H9 (cell line): ENCODE measurements around the gene MBD5. TPM values are rescaled to one million over a fixed set of nuclear protein-coding genes. Genes with fewer than 3 reads are reported as not detected.

Source experiments
- DNase-seq: peaks from one replicate; pipeline ENCODE4 v3.0.0-alpha.2; 2017
- H2AFZ ChIP-seq: one replicate; pipeline ENCODE4 v1.6.1; 2013; ENCODE audit warnings: mild to moderate bottlenecking, low read length, control low read depth, moderate library complexity
- H2AK5ac ChIP-seq: 2 replicates; pipeline ENCODE4 v1.6.1; 2013; ENCODE audit warnings: low read length, control low read depth, mixed read lengths; ENCODE audit not compliant: insufficient read length
- H2BK120ac ChIP-seq: one replicate; pipeline ENCODE4 v1.6.1; 2013; ENCODE audit warnings: low read depth, mild to moderate bottlenecking, low read length, control low read depth, inconsistent platforms; ENCODE audit not compliant: poor library complexity, severe bottlenecking
- H2BK12ac ChIP-seq: 2 replicates; pipeline ENCODE4 v1.6.1; 2013; ENCODE audit warnings: low read length, control low read depth, mixed read lengths, low read depth; ENCODE audit not compliant: insufficient read length
- H2BK15ac ChIP-seq: 2 replicates; pipeline ENCODE4 v1.6.1; 2013; ENCODE audit warnings: low read depth, low read length, control low read depth
- H2BK20ac ChIP-seq: one replicate; pipeline ENCODE4 v1.6.1; 2013; ENCODE audit warnings: low read depth, mild to moderate bottlenecking, low read length, control low read depth, inconsistent platforms; ENCODE audit not compliant: poor library complexity, severe bottlenecking
- H2BK5ac ChIP-seq: 2 replicates; pipeline ENCODE4 v1.6.1; 2013; ENCODE audit warnings: low read length, control low read depth, mixed read lengths; ENCODE audit not compliant: insufficient read length
- H3K14ac ChIP-seq: 2 replicates; pipeline ENCODE4 v1.6.1; 2013; ENCODE audit warnings: low read length, control low read depth; ENCODE audit not compliant: insufficient read depth
- H3K18ac ChIP-seq: 2 replicates; pipeline ENCODE4 v1.6.1; 2013; ENCODE audit warnings: low read depth, mild to moderate bottlenecking, mixed read lengths, low read length, control low read depth; ENCODE audit not compliant: insufficient read length
- H3K23ac ChIP-seq: 2 replicates; pipeline ENCODE4 v1.6.1; 2013; ENCODE audit warnings: low read length, control low read depth, mixed read lengths, low read depth; ENCODE audit not compliant: insufficient read length
- H3K23me2 ChIP-seq: 2 replicates; pipeline ENCODE4 v1.6.1; 2013; ENCODE audit warnings: low read depth, mild to moderate bottlenecking, mixed read lengths, low read length, control low read depth; ENCODE audit not compliant: insufficient read length, poor library complexity, severe bottlenecking
- H3K27ac ChIP-seq: 2 replicates; pipeline ENCODE4 v1.5.1; 2013; ENCODE audit warnings: low read length, control low read depth, mixed read lengths, low read depth; ENCODE audit not compliant: insufficient read length
- H3K27me3 ChIP-seq: 2 replicates; pipeline ENCODE4 v1.6.1; 2013; ENCODE audit warnings: low read length, control low read depth, inconsistent platforms; ENCODE audit not compliant: insufficient read depth
- H3K4ac ChIP-seq: 2 replicates; pipeline ENCODE4 v1.6.1; 2013; ENCODE audit warnings: low read depth, mild to moderate bottlenecking, control low read depth, inconsistent platforms, low read length, moderate library complexity
- H3K4me1 ChIP-seq: 2 replicates; pipeline ENCODE4 v1.6.1; 2013; ENCODE audit warnings: low read length, control low read depth, inconsistent platforms; ENCODE audit not compliant: insufficient read depth
- H3K4me2 ChIP-seq: 2 replicates; pipeline ENCODE4 v1.6.1; 2013; ENCODE audit warnings: low read length, control low read depth, mixed read lengths; ENCODE audit not compliant: insufficient read length, insufficient read depth
- H3K56ac ChIP-seq: 2 replicates; pipeline ENCODE4 v1.6.1; 2013; ENCODE audit warnings: low read depth, mild to moderate bottlenecking, mixed read lengths, low read length, control low read depth; ENCODE audit not compliant: insufficient read length
- H3K79me1 ChIP-seq: 2 replicates; pipeline ENCODE4 v1.6.1; 2013; ENCODE audit warnings: low read depth, mild to moderate bottlenecking, moderate library complexity, low read length, control low read depth, inconsistent platforms; ENCODE audit not compliant: insufficient read depth, poor library complexity, severe bottlenecking
- H3K79me2 ChIP-seq: 2 replicates; pipeline ENCODE4 v1.6.1; 2013; ENCODE audit warnings: low read length, control low read depth, inconsistent platforms; ENCODE audit not compliant: insufficient read depth
- H3K9ac ChIP-seq: 2 replicates; pipeline ENCODE4 v1.6.1; 2013; ENCODE audit warnings: low read length, control low read depth, mixed read lengths; ENCODE audit not compliant: insufficient read length; ENCODE audit errors: extremely low read depth
- H3K9me3 ChIP-seq: one replicate; pipeline ENCODE4 v1.6.1; 2013; ENCODE audit warnings: low read depth, low read length, inconsistent platforms; ENCODE audit not compliant: control insufficient read depth
- H3T11ph ChIP-seq: one replicate; pipeline ENCODE4 v1.6.1; 2013; ENCODE audit warnings: mild to moderate bottlenecking, low read length, control low read depth, inconsistent platforms
- H4K20me1 ChIP-seq: one replicate; pipeline ENCODE4 v1.6.1; 2013; ENCODE audit not compliant: control insufficient read depth, insufficient read length, insufficient read depth
- H4K5ac ChIP-seq: 2 replicates; pipeline ENCODE4 v1.6.1; 2013; ENCODE audit warnings: low read depth, mild to moderate bottlenecking, mixed read lengths, low read length, control low read depth; ENCODE audit not compliant: insufficient read length
- H4K8ac ChIP-seq: replicated peaks from 2 replicates; pipeline ENCODE4 v1.6.1; 2013; ENCODE audit warnings: low read length, control low read depth, mixed read lengths, low read depth; ENCODE audit not compliant: insufficient read length
- H4K91ac ChIP-seq: 2 replicates; pipeline ENCODE4 v1.6.1; 2013; ENCODE audit warnings: low read depth, mild to moderate bottlenecking, moderate library complexity, mixed read lengths, low read length, control low read depth; ENCODE audit not compliant: insufficient read length
- H3K27ac Mint-ChIP-seq, 3 experiments: 2 replicates in 2 of 3; 3 replicates in 1 of 3; pipeline ENCODE4 v1.8.0; 2020 to 2021; ENCODE audit warnings: mixed read lengths in 3 of 3, mild to moderate bottlenecking in 1 of 3, moderate library complexity in 1 of 3
- H3K27me3 Mint-ChIP-seq: 2 replicates; pipeline ENCODE4 v1.8.0; 2021; ENCODE audit warnings: low read depth, mild to moderate bottlenecking, moderate library complexity, mixed read lengths
- H3K36me3 Mint-ChIP-seq, 3 experiments: 2 replicates in 2 of 3; 3 replicates in 1 of 3; pipeline ENCODE4 v1.8.0; 2020 to 2021; ENCODE audit warnings: low read depth in 3 of 3, mixed read lengths in 3 of 3; ENCODE audit not compliant: insufficient read depth in 1 of 3
- H3K4me1 Mint-ChIP-seq, 2 experiments: 2 replicates each; pipeline ENCODE4 v1.8.0; 2020; ENCODE audit warnings: mixed read lengths in 2 of 2
- H3K4me3 Mint-ChIP-seq, 2 experiments: 2 replicates in 1 of 2; 3 replicates in 1 of 2; pipeline ENCODE4 v1.8.0; 2020 to 2021; ENCODE audit warnings: mild to moderate bottlenecking in 2 of 2, mixed read lengths in 2 of 2, moderate library complexity in 1 of 2
- H3K9me3 Mint-ChIP-seq, 2 experiments: 2 replicates in 1 of 2; 3 replicates in 1 of 2; pipeline ENCODE4 v1.8.0; 2020; ENCODE audit warnings: mild to moderate bottlenecking in 2 of 2, mixed read lengths in 2 of 2, moderate library complexity in 1 of 2
- total RNA-seq: library from RNA; stranded (reverse); gene quantifications from 2 replicates; pipeline ENCODE4 v1.2.1, GENCODE V29; 2021
- TF ChIP-seq, protein P1 (sequence below): fragments of 200-600 bp; sonication (generic); conservative IDR thresholded peaks from 3 replicates; pipeline ENCODE4 v1.8.0; 2021; ENCODE audit warnings: antibody characterized with exemption, mild to moderate bottlenecking

MBD5 gene
- total RNA-seq, 1 experiment from 2014 or later = 23.1 TPM

DNA sequence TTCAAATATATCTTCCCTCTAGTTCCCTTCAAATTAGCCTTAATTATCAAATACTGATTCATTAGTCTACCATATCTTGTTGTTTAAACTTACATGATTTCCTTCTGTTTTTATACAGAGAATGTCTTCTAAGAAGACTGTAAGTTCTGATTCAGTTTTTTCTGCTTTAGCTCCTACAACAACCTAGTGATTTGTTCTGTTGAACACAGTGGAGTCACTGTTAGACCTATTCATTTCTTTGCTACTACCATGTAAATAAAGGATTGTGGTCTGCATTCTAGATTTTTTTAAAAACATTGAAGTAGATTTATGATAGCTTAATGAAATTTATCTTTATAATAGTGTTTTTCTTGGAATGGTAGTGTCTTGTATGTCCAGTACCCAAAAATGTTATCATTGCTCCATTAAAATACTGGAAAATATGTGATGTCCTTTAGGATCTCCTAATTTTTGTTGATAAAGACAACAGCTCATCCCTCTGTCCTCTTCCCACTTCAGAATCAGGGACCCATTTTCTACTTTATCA, 146.4 kb downstream of the MBD5 start:
- Histone ChIP-seq H3K23me2 (no peaks in the 10 kb centered on the region), H3K4me2 (no peak overlapping the region), H3K18ac (no peak overlapping the region), H3K79me2 (no peaks in the 10 kb centered on the region), H2BK5ac (no peak overlapping the region), H3K9me3 (no peaks in the 10 kb centered on the region), H3T11ph (no peak overlapping the region), H3K14ac (no peak overlapping the region), H4K20me1 (no peaks in the 10 kb centered on the region), H2BK15ac (no peak overlapping the region), H2AK5ac (no peak overlapping the region), H3K79me1 (no peaks in the 10 kb centered on the region), H3K4ac (no peak overlapping the region), H4K5ac (no peak overlapping the region), H4K8ac (no peak overlapping the region), H3K27me3 (no peaks in the 10 kb centered on the region), H3K4me1 (no peaks in the 10 kb centered on the region), H3K27ac (no peak overlapping the region), H2BK12ac (no peak overlapping the region), H2BK120ac (no peak overlapping the region), H3K23ac (no peak overlapping the region), H4K91ac (no peak overlapping the region), H3K56ac (no peak overlapping the region), H3K9ac (no peak overlapping the region), H2BK20ac (no peak overlapping the region), H2AFZ (no peak overlapping the region)
- DNase-seq = no peak
- H3K36me3 Mint-ChIP-seq = no peaks in the 10 kb centered on the region
- no peak overlapping the region; a peak in 1 of 7 replicates for H3K27ac Mint-ChIP-seq
- H3K9me3 Mint-ChIP-seq = no peaks in the 10 kb centered on the region
- no peak overlapping the region for H3K4me3 Mint-ChIP-seq
- no peaks in the 10 kb centered on the region for H3K27me3 Mint-ChIP-seq
- TF ChIP-seq, protein P1, sequence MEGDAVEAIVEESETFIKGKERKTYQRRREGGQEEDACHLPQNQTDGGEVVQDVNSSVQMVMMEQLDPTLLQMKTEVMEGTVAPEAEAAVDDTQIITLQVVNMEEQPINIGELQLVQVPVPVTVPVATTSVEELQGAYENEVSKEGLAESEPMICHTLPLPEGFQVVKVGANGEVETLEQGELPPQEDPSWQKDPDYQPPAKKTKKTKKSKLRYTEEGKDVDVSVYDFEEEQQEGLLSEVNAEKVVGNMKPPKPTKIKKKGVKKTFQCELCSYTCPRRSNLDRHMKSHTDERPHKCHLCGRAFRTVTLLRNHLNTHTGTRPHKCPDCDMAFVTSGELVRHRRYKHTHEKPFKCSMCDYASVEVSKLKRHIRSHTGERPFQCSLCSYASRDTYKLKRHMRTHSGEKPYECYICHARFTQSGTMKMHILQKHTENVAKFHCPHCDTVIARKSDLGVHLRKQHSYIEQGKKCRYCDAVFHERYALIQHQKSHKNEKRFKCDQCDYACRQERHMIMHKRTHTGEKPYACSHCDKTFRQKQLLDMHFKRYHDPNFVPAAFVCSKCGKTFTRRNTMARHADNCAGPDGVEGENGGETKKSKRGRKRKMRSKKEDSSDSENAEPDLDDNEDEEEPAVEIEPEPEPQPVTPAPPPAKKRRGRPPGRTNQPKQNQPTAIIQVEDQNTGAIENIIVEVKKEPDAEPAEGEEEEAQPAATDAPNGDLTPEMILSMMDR = no peak
- H3K4me1 Mint-ChIP-seq = no peaks in the 10 kb centered on the region
